ENCODE results near the gene EN1.

The EN1 gene

GRCh38 chr2:118822572-118822971 lies 24.9 kb downstream of the EN1 start:
- H3K27me3 ChIP-seq (ENCODE audit: insufficient read depth, poor library complexity, severe bottlenecking): peaks cover 27% of the 10 kb centered on the region
- no peak overlapping the region for H3K27ac ChIP-seq (replicated peaks)
- DNase-seq (ENCODE audit: low read depth in 1 of 2, low spot score in 1 of 2): no peak
- TF ChIP-seq SPI1 (IDR thresholded peaks at IDR 0.05; ENCODE audit: borderline replicate concordance, low read depth) (no peak), POLR2AphosphoS5 (IDR thresholded peaks at IDR 0.05; ENCODE audit: low read depth) (no peak), REST (IDR thresholded peaks at IDR 0.05; ENCODE audit: insufficient replicate concordance, low read depth) (no peak), GABPA (IDR thresholded peaks at IDR 0.05; ENCODE audit: low read depth) (no peak), CTCF (IDR thresholded peaks at IDR 0.05; ENCODE audit: insufficient read depth, low read length) (no peak)
- no peak overlapping the region for H3K4me3 ChIP-seq (replicated peaks; ENCODE audit: insufficient read depth, low read length)

- Histone ChIP-seq H3K4me3 (replicated peaks; ENCODE audit: insufficient read depth, low read length) (no peak overlapping the region), H3K27ac (replicated peaks) (no peak overlapping the region), H3K27me3 (ENCODE audit: insufficient read depth, poor library complexity, severe bottlenecking) (peaks cover 27% of the 10 kb centered on the region)
- DNase-seq (ENCODE audit: low read depth in 1 of 2, low spot score in 1 of 2): no peak
- TF ChIP-seq POLR2AphosphoS5 (IDR thresholded peaks at IDR 0.05; ENCODE audit: low read depth) (no peak), REST (IDR thresholded peaks at IDR 0.05; ENCODE audit: insufficient replicate concordance, low read depth) (no peak), SPI1 (IDR thresholded peaks at IDR 0.05; ENCODE audit: borderline replicate concordance, low read depth) (no peak), CTCF (IDR thresholded peaks at IDR 0.05; ENCODE audit: insufficient read depth, low read length) (no peak), GABPA (IDR thresholded peaks at IDR 0.05; ENCODE audit: low read depth) (no peak)
Observed at GRCh38 chr2:118822015-118822414, 25.4 kb downstream of the EN1 start.

- H3K27ac ChIP-seq (replicated peaks): no peak overlapping the region
- TF ChIP-seq SPI1 (IDR thresholded peaks at IDR 0.05; ENCODE audit: borderline replicate concordance, low read depth): no peak
- TF ChIP-seq REST (IDR thresholded peaks at IDR 0.05; ENCODE audit: insufficient replicate concordance, low read depth): no peak
- TF ChIP-seq CTCF (IDR thresholded peaks at IDR 0.05; ENCODE audit: insufficient read depth, low read length): no peak
- TF ChIP-seq GABPA (IDR thresholded peaks at IDR 0.05; ENCODE audit: low read depth): no peak
- no peak for TF ChIP-seq POLR2AphosphoS5 (IDR thresholded peaks at IDR 0.05; ENCODE audit: low read depth)
- H3K4me3 ChIP-seq (replicated peaks; ENCODE audit: insufficient read depth, low read length): no peak overlapping the region
- peaks cover 8% of the 10 kb centered on the region for H3K27me3 ChIP-seq (ENCODE audit: insufficient read depth, poor library complexity, severe bottlenecking)
- DNase-seq (ENCODE audit: low read depth in 1 of 2, low spot score in 1 of 2): no peak
Observed at GRCh38 chr2:118817469-118817868, 30.0 kb downstream of the EN1 start.

Data from HL-60 (cell line).